Ascending aorta (tissue), 2 donors: ENCODE results near the gene CASR. TPM values are rescaled to one million over a fixed set of nuclear protein-coding genes. Genes with fewer than 3 reads are reported as not detected.
"Not testable (repeated sequence)": the region's sequence is repeated elsewhere in the genome, so short reads cannot be mapped to it uniquely, and the experiment has no call there.

Experiments
- DNase-seq, 2 donors: peaks; one replicate each; pipeline ENCODE4 v3.0.0-alpha.2; 2019; ENCODE audit warnings: low spot score in 2 of 2
- H3K27ac ChIP-seq, 2 donors: fragments of 200-600 bp; sonication (generic); one replicate each; pipeline ENCODE4 v1.5.1; 2016 to 2017; ENCODE audit warnings: mild to moderate bottlenecking in 1 of 2
- H3K27me3 ChIP-seq: fragments of 200-600 bp; sonication (generic); one replicate; pipeline ENCODE4 v1.5.1; 2017
- H3K36me3 ChIP-seq, 2 donors: fragments of 200-600 bp; sonication (generic); one replicate each; pipeline ENCODE4 v1.5.1; 2016
- H3K4me1 ChIP-seq, 2 donors: fragments of 200-600 bp; sonication (generic); one replicate each; pipeline ENCODE4 v1.5.1; 2016 to 2017; ENCODE audit warnings: mild to moderate bottlenecking in 1 of 2
- H3K4me3 ChIP-seq, 2 donors: fragments of 200-600 bp; sonication (generic); one replicate each; pipeline ENCODE4 v1.5.1; 2016 to 2017; ENCODE audit warnings: mild to moderate bottlenecking in 1 of 2
- H3K9me3 ChIP-seq, 2 donors: fragments of 200-600 bp; sonication (generic); one replicate each; pipeline ENCODE4 v1.5.1; 2016
- CTCF ChIP-seq, 3 experiments: fragments of 200-600 bp in 2 of 3; fragments of 450-650 bp in 1 of 3; sonication (generic) in 2 of 3; IDR thresholded peaks; one replicate each; pipeline ENCODE4 v1.5.1; 2016 to 2019; ENCODE audit warnings: antibody characterized with exemption in 3 of 3, mild to moderate bottlenecking in 1 of 3, moderate library complexity in 1 of 3
- intact Hi-C: fragments of 100-400 bp; cut with DNase I; formaldehyde crosslinking; loops from one replicate; pipeline ENCODE4 v1.15.1; 2023
- total RNA-seq: library from RNA; depleted of rRNA; stranded (reverse); fragments of >200 nt; gene quantifications from one replicate; pipeline ENCODE4 v1.1.0, GENCODE V29; 2016

Gene CASR
- not detected for total RNA-seq

- no peak for TF ChIP-seq CTCF (IDR thresholded peaks at IDR 0.05)
- Histone ChIP-seq H3K27ac (no peak within 1 kb of the TSS), H3K4me3 (peak within 1 kb of the TSS in 1 of 2 donors; percentile 51), H3K9me3 (no peaks in the 10 kb centered on the region), H3K4me1 (no peaks in the 10 kb centered on the region), H3K36me3 (no peaks in the 10 kb centered on the region), H3K27me3 (peaks cover 6% of the 10 kb centered on the region)
- no peak for DNase-seq
- intact Hi-C loops: no loop called here
Measured at GRCh38 chr3:122183521-122183892, at the start of gene CASR. Gene CASR (plus strand): TSS chr3:122183668. CDS start chr3:122254190, 70,522 bp downstream.

GRCh38 chr3:122146466-122146865 lies 37.0 kb upstream of the CASR start:
- Histone ChIP-seq H3K4me3 (no peak overlapping the region), H3K9me3 (no peaks in the 10 kb centered on the region), H3K27me3 (no peaks in the 10 kb centered on the region), H3K36me3 (no peaks in the 10 kb centered on the region), H3K4me1 (no peaks in the 10 kb centered on the region), H3K27ac (no peak overlapping the region)
- intact Hi-C loops: no loop called here
- TF ChIP-seq CTCF (IDR thresholded peaks at IDR 0.05): no peak
- no peak for DNase-seq

GRCh38 chr3:122148941-122149627 lies 34.4 kb upstream of the CASR start:
- no peak for DNase-seq
- TF ChIP-seq CTCF (IDR thresholded peaks at IDR 0.05): no peak
- intact Hi-C loops: no loop called here

GRCh38 chr3:122151480-122151879 lies 32.0 kb upstream of the CASR start:
- Histone ChIP-seq H3K27ac (no peak overlapping the region), H3K4me3 (no peak overlapping the region), H3K27me3 (no peaks in the 10 kb centered on the region), H3K9me3 (peaks cover 0 to 20% of the 10 kb centered on the region in 2 donors), H3K36me3 (no peaks in the 10 kb centered on the region), H3K4me1 (no peaks in the 10 kb centered on the region)
- intact Hi-C loops: no loop called here
- no peak for TF ChIP-seq CTCF (IDR thresholded peaks at IDR 0.05)
- DNase-seq: no peak

More at GRCh38 chr3:122148941-122149627, 34.4 kb upstream of the CASR start:
- no peak overlapping the region for H3K27ac ChIP-seq
- no peaks in the 10 kb centered on the region for H3K36me3 ChIP-seq
- H3K9me3 ChIP-seq: peaks cover 0 to under 1% of the 10 kb centered on the region in 2 donors
- H3K27me3 ChIP-seq: no peaks in the 10 kb centered on the region
- no peaks in the 10 kb centered on the region for H3K4me1 ChIP-seq
- H3K4me3 ChIP-seq: no peak overlapping the region

- H3K36me3 ChIP-seq, DNase-seq, H3K27ac ChIP-seq, H3K9me3 ChIP-seq, H3K4me3 ChIP-seq, intact Hi-C loops, H3K4me1 ChIP-seq, H3K27me3 ChIP-seq: not testable (repeated sequence)
Measured at GRCh38 chr3:122164983-122165382, 18.5 kb upstream of the CASR start.

GRCh38 chr3:122167630-122168029 lies 15.8 kb upstream of the CASR start:
- intact Hi-C loops: no loop called here
- Histone ChIP-seq H3K4me3 (no peak overlapping the region), H3K27me3 (no peaks in the 10 kb centered on the region), H3K4me1 (no peaks in the 10 kb centered on the region), H3K27ac (no peak overlapping the region), H3K36me3 (no peaks in the 10 kb centered on the region), H3K9me3 (peaks cover 0 to 5% of the 10 kb centered on the region in 2 donors)
- no peak for DNase-seq
- TF ChIP-seq CTCF (IDR thresholded peaks at IDR 0.05): no peak
